HepG2 (cell line): Measurements from ENCODE around the gene C1QL3. TPM values are rescaled to one million over a fixed set of nuclear protein-coding genes. Genes with fewer than 3 reads are reported as not detected.

Experiments used
- ATAC-seq: fragments of 200-7000 bp; cut with Tn5 transposase; 3 replicates; pipeline ENCODE4 v1.9.1; 2020; ENCODE audit warnings: mild to moderate bottlenecking, moderate library complexity
- BruUV-seq: library from RNA; stranded (reverse); fragments of 400-500 nt; replicated peaks from 2 replicates; lab custom pipeline; 2021; lab: Mats Ljungman, UMichigan
- CTCF ChIA-PET: fragments of 300-600 bp; formaldehyde crosslinking; extraction: SDS; loops from one replicate; lab custom pipeline; 2021; ENCODE audit warnings: low total read pairs, inconsistent platforms, low intra/inter-chr PET ratio; lab: Yijun Ruan, JAX
- POLR2A ChIA-PET: fragments of 350-600 bp; sonication (Branson Sonifier 250); formaldehyde crosslinking; loops from one replicate; lab custom pipeline; 2020; ENCODE audit warnings: antibody characterized with exemption, inconsistent platforms; lab: Yijun Ruan, JAX
- DNase-seq: peaks from one replicate; pipeline ENCODE4 v3.0.0-alpha.2; 2015; ENCODE audit warnings: low spot score
- FAIRE-seq: peaks from 3 replicates; lab custom pipeline; 2011; peaks lifted over from hg19 to GRCh38; lab: Jason Lieb, UNC
- H2AFZ ChIP-seq: one replicate; pipeline ENCODE4 v1.6.1; 2011; ENCODE audit warnings: low read length, inconsistent platforms
- H3K27ac ChIP-seq: fragments of 300-600 bp; 3 replicates; pipeline ENCODE4 v1.8.0; 2011; ENCODE audit warnings: mixed run types, mild to moderate bottlenecking, mixed read lengths, low read length, inconsistent platforms; ENCODE audit not compliant: insufficient read depth; ENCODE audit errors: extremely low read length
- H3K27me3 ChIP-seq, 2 experiments: fragments of 200-600 bp in 1 of 2; 2 replicates in 1 of 2; 3 replicates in 1 of 2; pipeline versions ENCODE4 v1.6.0 to v1.8.0; 2011; ENCODE audit warnings: low read length in 2 of 2, mild to moderate bottlenecking in 2 of 2, moderate library complexity in 2 of 2, inconsistent platforms in 1 of 2; ENCODE audit not compliant: insufficient read depth in 2 of 2, control insufficient read depth in 1 of 2
- H3K36me3 ChIP-seq, 2 experiments: fragments of 200-600 bp in 1 of 2; replicated peaks in 1 of 2; 2 replicates in 1 of 2; 3 replicates in 1 of 2; pipeline versions ENCODE4 v1.5.1 to v1.8.0; 2011; ENCODE audit warnings: low read length in 2 of 2, inconsistent platforms in 1 of 2; ENCODE audit not compliant: insufficient read depth in 2 of 2, control insufficient read depth in 1 of 2
- H3K4me1 ChIP-seq: 2 replicates; pipeline ENCODE4 v1.5.1; 2012; ENCODE audit warnings: low read length, inconsistent platforms; ENCODE audit not compliant: insufficient read depth
- H3K4me2 ChIP-seq: 2 replicates; pipeline ENCODE4 v1.6.0; 2011; ENCODE audit warnings: low read depth, low read length, inconsistent platforms
- H3K4me3 ChIP-seq, 3 experiments: fragments of 200-600 bp in 1 of 3; sonication (generic), shearing (Covaris generic) in 1 of 3; replicated peaks in 1 of 3; 2 replicates each; pipeline ENCODE4 v1.5.1; 2011 to 2016; ENCODE audit warnings: low read length in 3 of 3, inconsistent platforms in 2 of 3, low read depth in 2 of 3, mild to moderate bottlenecking in 2 of 3, control low read depth in 1 of 3, mixed read lengths in 1 of 3; ENCODE audit not compliant: insufficient read depth in 1 of 3
- H3K79me2 ChIP-seq: one replicate; pipeline ENCODE4 v1.6.1; 2011; ENCODE audit warnings: low read length, inconsistent platforms; ENCODE audit not compliant: insufficient read depth
- H3K9ac ChIP-seq: 2 replicates; pipeline ENCODE4 v1.6.0; 2011; ENCODE audit warnings: mild to moderate bottlenecking, low read depth, low read length, inconsistent platforms; ENCODE audit not compliant: insufficient read depth
- H3K9me3 ChIP-seq: 2 replicates; pipeline ENCODE4 v1.5.1; 2012; ENCODE audit warnings: mild to moderate bottlenecking, low read length
- H4K20me1 ChIP-seq: 2 replicates; pipeline ENCODE4 v1.6.0; 2011; ENCODE audit warnings: inconsistent platforms, mild to moderate bottlenecking, low read length, moderate library complexity; ENCODE audit not compliant: insufficient read depth
- CENPT ChIP-seq: sonication (generic); formaldehyde crosslinking; IDR thresholded peaks from 2 replicates; pipeline ENCODE4 v1.8.0; 2022; ENCODE audit warnings: low read depth, mild to moderate bottlenecking, moderate library complexity, missing genetic modification reagents
- HIVEP1 ChIP-seq: sonication (generic); formaldehyde crosslinking; IDR thresholded peaks from 2 replicates; pipeline ENCODE4 v1.4.0; 2020; ENCODE audit warnings: mild to moderate bottlenecking, missing genetic modification reagents
- KDM2A ChIP-seq: sonication (generic); formaldehyde crosslinking; IDR thresholded peaks from 2 replicates; pipeline ENCODE4 v1.4.0; 2020; ENCODE audit warnings: low read depth, missing genetic modification reagents, borderline replicate concordance
- NFKB2 ChIP-seq: sonication (generic); formaldehyde crosslinking; IDR thresholded peaks from 2 replicates; pipeline ENCODE4 v1.4.0; 2020; ENCODE audit warnings: missing genetic modification reagents, borderline replicate concordance
- PRDM15 ChIP-seq: sonication (generic); formaldehyde crosslinking; IDR thresholded peaks from 2 replicates; pipeline ENCODE4 v1.4.0; 2020; ENCODE audit warnings: missing genetic modification reagents
- RNF219 ChIP-seq: sonication (generic); formaldehyde crosslinking; IDR thresholded peaks from 2 replicates; pipeline ENCODE4 v1.5.0; 2020; ENCODE audit warnings: mild to moderate bottlenecking, missing genetic modification reagents
- SP140L ChIP-seq: sonication (generic); formaldehyde crosslinking; IDR thresholded peaks from 2 replicates; pipeline ENCODE4 v1.4.0; 2020; ENCODE audit warnings: missing genetic modification reagents, borderline replicate concordance
- STAG1 ChIP-seq: sonication (generic); formaldehyde crosslinking; IDR thresholded peaks from 2 replicates; pipeline ENCODE4 v1.4.0; 2020; ENCODE audit warnings: missing genetic modification reagents
- TERF1 ChIP-seq: sonication (generic); formaldehyde crosslinking; IDR thresholded peaks from 2 replicates; pipeline ENCODE4 v1.8.0; 2022; ENCODE audit warnings: mild to moderate bottlenecking, missing genetic modification reagents, moderate library complexity
- TFAP4 ChIP-seq: sonication (generic); IDR thresholded peaks from 2 replicates; pipeline ENCODE4 v1.6.1; 2016; ENCODE audit warnings: low read depth, borderline replicate concordance
- THAP9 ChIP-seq: sonication (generic); formaldehyde crosslinking; IDR thresholded peaks from 2 replicates; pipeline ENCODE4; 2020; ENCODE audit warnings: missing genetic modification reagents, mild to moderate bottlenecking, borderline replicate concordance
- ZNF83 ChIP-seq: sonication (generic); formaldehyde crosslinking; IDR thresholded peaks from 2 replicates; pipeline ENCODE4 v1.4.0; 2020; ENCODE audit warnings: missing genetic modification reagents, mild to moderate bottlenecking, borderline replicate concordance
- ZNF841 ChIP-seq: sonication (generic); formaldehyde crosslinking; IDR thresholded peaks from 2 replicates; pipeline ENCODE4 v1.8.1; 2023; ENCODE audit warnings: missing genetic modification reagents, borderline replicate concordance
- ZSCAN9 ChIP-seq: IDR thresholded peaks from 2 replicates; pipeline ENCODE4 v1.6.1; 2016; ENCODE audit warnings: borderline replicate concordance
- WGBS: methylation state at CpG from one replicate; pipeline ENCODE4 v1.1.6; 2017; ENCODE audit warnings: low lambda C conversion rate; 5-methylcytosine and 5-hydroxymethylcytosine counted together
- in situ Hi-C: cut with HindIII; loops from 2 replicates; pipeline ENCODE4 v1.10.0; 2017; ENCODE audit warnings: low pct_unique_long_range_greater_than_20kb; ENCODE audit not compliant: extremely low pct_ligation_motif_present
- intact Hi-C: fragments of 100-400 bp; cut with micrococcal nuclease; formaldehyde crosslinking; loops from one replicate; pipeline ENCODE4 v1.10.0; 2022; ENCODE audit not compliant: unreplicated experiment
- polyA plus RNA-seq, 8 experiments: library from polyadenylated mRNA; depleted of rRNA in 3 of 8; stranded (reverse) in 7 of 8; unstranded in 1 of 8; fragments of >200 nt; fragmentation: Illumina TruSeq in 4 of 8; extraction: Trizol in 4 of 8; gene quantifications; 2 replicates each; pipeline versions ENCODE4 v1.2.1 to v1.2.3, GENCODE V29; 2011 to 2016; ENCODE audit warnings: low read depth in 4 of 8, missing spikeins in 1 of 8, mixed read lengths in 1 of 8; ENCODE audit not compliant: insufficient read depth in 1 of 8
- total RNA-seq, 5 experiments: library from RNA; depleted of rRNA; stranded (reverse); fragments of >200 nt; fragmentation: Illumina TruSeq; extraction: Trizol; gene quantifications; 2 replicates each; pipeline ENCODE4 v1.2.3, GENCODE V29; 2016; ENCODE audit warnings: low read depth in 1 of 5

Gene C1QL3
- total and polyA plus RNA-seq, 2 of the 13 experiments (the other 11 are each of a cell fraction or from before 2014, with no cell fraction given) = not detected

- no TSS peak for BruUV-seq
- Histone ChIP-seq H3K27ac (no peak overlapping the region), H3K36me3 (0 out of 5 replicates have a peak, but pooled peaks cover 0 to 3% of the 10 kb centered on the region in 2 experiments), H3K4me2 (no peak overlapping the region), H3K4me1 (no peaks in the 10 kb centered on the region), H4K20me1 (no peaks in the 10 kb centered on the region), H3K79me2 (no peaks in the 10 kb centered on the region), H3K9ac (no peak overlapping the region), H3K27me3 (no peaks in the 10 kb centered on the region), H3K4me3 (no peak overlapping the region), H3K9me3 (no peaks in the 10 kb centered on the region), H2AFZ (no peak overlapping the region)
- intact Hi-C loops = no loop called here
- ChIA-PET POLR2A (no interaction called here), CTCF (no interaction called here)
- DNase-seq (no peak), ATAC-seq (no peak), FAIRE-seq (no peak)
- in situ Hi-C loops = no loop called here
- 53% methylated on average over 1 of the region's 1 CpG for WGBS
- TF ChIP-seq ZNF83 (CRISPR knock-in tag) (no peak), TERF1 (CRISPR knock-in tag) (no peak), TFAP4 (no peak), KDM2A (no peak), ZSCAN9 (CRISPR knock-in tag) (no peak), THAP9 (CRISPR knock-in tag) (no peak), RNF219 (no peak), ZNF841 (CRISPR knock-in tag) (no peak), PRDM15 (CRISPR knock-in tag) (no peak), STAG1 (no peak), SP140L (CRISPR knock-in tag) (no peak), CENPT (CRISPR knock-in tag) (no peak), HIVEP1 (CRISPR knock-in tag) (no peak), NFKB2 (CRISPR knock-in tag) (no peak)
Measured at GRCh38 chr10:16505161-16505560, 16.5 kb downstream of the C1QL3 start.
